ENCODE measurements around the gene FAM32A.
A peak's percentile ranks its signal among the peaks of the same experiment; 100 is the strongest.

Gene FAM32A

GRCh38 chr19:16185123-16185767 is at the start of gene FAM32A:
Gene FAM32A (plus strand): TSS chr19:16185410. CDS start chr19:16185443, 33 bp downstream.
- peak; percentile 99 for DNase-seq (ENCODE audit: low read depth in 2 of 2)

GRCh38 chr19:16135430-16136127 is 49.6 kb upstream of the FAM32A start:
- DNase-seq (ENCODE audit: low read depth in 2 of 2) = no peak

- no peak for DNase-seq (ENCODE audit: low read depth in 2 of 2)
Observed at GRCh38 chr19:16136185-16136999, 48.8 kb upstream of the FAM32A start.

- DNase-seq (ENCODE audit: low read depth in 2 of 2) = no peak
Observed at GRCh38 chr19:16139752-16140151, 45.5 kb upstream of the FAM32A start.

- DNase-seq (ENCODE audit: low read depth in 2 of 2) = no peak
Observed at GRCh38 chr19:16141043-16141442, 44.2 kb upstream of the FAM32A start.

DNA sequence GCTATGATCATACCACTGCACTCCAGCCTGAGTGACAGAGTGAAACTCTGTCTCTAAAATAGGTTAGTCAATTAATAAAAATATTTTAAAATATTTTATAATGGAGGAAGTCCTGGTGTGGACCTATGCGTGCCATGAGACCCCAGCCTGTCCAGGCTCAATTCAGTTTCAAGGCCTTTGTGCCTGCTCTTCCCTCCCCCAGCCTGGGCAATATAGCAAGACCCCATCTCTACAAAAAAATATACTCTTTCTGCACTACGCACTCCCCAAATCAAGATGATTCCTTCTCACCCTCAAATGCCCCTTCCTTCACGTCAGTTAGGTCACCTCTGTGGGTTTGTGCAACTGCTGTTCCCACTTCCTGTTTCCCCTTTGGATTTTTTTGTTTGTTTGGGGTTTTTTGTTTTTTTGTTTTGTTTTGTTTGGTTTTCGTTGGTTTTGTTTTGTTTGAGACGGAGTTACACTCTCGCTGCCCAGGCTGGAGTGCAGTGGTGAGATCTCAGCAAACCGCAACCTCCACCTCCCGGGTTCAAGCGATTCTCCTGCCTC is 43.1 kb upstream of the FAM32A start:
- no peak for DNase-seq (ENCODE audit: low read depth in 2 of 2)

DNA sequence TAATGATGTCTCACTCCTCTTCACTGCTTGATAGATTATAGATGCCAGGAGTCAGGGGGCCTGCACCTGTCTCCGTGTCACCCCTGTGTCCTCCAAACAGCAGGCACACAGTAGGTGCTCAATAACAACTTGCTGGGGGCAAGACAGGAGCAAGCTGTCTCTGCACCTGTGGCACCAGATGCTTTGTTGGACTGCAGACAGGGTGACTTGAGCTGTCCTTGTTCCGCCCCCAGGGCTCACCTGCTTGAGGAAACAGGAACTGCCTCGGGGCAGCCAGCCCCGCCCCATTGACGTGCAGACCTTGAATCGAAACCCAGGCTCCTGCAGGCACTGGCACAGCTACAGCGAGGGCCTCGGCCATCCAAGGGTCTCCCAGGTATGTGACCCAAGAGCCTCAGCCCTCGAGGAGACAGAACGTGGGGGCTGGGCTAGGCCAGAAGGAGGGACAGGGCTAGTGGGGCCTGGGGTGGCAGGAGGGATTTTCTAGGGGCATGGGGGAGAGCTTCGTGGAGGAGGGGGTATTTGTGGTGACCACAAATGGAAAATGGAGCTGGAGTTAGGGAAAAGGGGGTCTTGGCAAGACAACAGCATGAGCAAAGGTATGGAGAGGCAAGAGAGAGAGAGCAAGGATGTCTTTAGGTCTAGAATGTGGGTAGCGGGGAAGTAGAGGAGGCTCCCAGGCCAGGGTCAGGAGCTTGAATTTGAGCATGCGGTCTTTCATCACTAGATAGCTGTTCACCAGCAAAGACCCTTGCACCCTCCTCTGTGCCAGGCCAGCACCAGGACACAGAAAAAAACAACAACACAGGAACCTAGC is 41.6 kb upstream of the FAM32A start, which contains the start of gene HSH2D:
Gene HSH2D (plus strand): TSS at position 287 of the 817 bp plus-strand sequence. CDS start 5,066 bp downstream, outside the sequence.
- no peak for DNase-seq (ENCODE audit: low read depth in 2 of 2)

GRCh38 chr19:16144216-16144581 is 41.0 kb upstream of the FAM32A start:
- no peak for DNase-seq (ENCODE audit: low read depth in 2 of 2)

- DNase-seq (ENCODE audit: low read depth in 2 of 2) = no peak
Observed at GRCh38 chr19:16146112-16146511, 39.1 kb upstream of the FAM32A start.

DNA sequence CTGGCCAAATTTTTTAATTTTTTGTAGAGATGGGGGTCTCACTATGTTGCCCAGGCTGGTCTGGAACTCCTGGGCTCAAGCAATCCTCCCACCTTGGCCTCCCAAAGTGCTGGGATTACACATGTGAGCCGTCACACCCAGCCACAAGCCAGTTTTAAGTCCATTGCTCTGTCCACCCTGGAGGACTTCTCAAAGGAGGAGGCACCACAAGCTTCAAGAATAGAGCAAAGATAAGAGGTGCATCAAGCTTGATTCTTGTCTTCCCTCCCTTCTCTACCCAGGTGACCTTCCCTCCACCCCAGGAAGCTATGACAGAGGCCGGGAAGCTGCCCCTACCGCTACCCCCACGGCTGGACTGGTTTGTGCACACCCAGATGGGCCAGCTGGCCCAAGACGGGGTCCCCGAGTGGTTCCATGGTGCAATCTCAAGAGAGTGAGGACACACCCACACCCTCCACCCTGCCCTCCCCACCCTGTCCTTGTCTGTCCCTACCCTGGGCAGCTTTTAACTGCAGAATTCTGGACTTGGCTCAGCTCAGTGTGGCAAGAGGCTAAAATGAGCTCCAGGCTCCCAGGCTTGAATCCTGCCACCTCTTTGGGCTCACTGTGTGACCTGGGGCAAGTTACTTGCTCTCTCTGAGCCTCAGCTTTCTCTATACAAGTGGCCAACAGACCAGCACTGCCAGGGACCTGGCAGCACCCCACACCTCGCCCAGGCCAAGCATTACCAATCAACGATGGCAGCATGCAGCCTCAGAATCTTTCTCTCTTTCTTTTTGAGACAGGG is 36.6 kb upstream of the FAM32A start:
- DNase-seq (ENCODE audit: low read depth in 2 of 2) = no peak

DNA sequence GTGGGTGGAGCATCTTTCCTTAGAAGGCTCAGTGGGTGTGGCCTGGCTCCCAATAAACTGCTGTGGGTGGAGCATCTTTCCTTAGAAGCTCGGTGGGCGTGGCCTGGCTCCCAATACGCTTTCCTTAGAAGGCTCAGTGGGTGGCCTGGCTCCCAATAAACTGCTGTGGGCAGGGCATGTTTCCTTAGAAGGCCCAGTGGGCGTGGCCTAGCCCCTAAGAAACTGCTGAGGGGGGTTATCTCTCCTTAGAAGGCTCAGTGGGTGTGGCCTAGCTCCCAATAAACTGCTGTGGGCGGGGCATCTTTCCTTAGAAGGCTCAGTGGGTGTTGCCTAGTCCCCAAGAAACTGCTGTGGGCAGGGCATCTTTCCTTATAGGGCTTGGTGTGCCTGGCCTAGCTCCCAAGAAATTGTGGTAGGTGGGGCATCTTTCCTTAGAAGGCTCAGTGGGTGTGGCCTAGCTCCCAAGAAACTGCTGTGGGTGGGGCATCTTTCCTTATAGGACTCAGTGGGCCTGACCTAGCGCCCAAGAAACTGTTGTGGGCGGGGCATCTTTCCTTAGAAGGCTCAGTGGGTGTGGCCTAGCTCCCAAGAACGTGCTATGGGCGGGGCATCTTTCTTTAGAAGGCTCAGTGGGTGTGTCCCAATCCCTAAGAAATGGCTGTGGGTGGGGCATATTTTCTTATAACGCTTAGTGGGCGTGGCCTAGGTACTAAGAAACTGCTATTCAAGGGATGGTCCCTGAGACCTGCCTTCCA is 31.5 kb upstream of the FAM32A start:
- DNase-seq (ENCODE audit: low read depth in 2 of 2) = no peak

- no peak for DNase-seq (ENCODE audit: low read depth in 2 of 2)
Observed at GRCh38 chr19:16154557-16154956, 30.7 kb upstream of the FAM32A start.

DNA sequence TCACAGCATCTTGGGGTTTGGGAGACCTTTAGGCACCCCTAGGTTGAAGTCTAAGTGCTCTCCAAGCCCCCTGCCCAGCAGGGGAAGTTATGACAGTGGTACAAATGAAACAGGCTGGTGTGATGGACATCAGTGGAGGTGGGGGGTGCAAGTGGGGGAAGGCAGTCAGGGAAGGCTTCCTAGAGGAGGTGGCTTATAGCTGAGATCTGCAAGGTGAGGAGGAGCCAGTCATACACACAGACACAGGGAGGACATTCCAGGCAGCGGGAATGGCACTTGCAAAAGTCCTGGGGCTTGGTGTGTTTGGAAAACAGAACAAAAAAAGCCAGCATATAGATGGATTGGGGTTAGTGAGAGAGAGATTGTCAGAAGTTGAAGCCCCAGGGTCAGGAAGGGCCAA is 30.1 kb upstream of the FAM32A start:
- DNase-seq (ENCODE audit: low read depth in 2 of 2) = no peak

GRCh38 chr19:16156904-16157303 is 28.3 kb upstream of the FAM32A start:
- DNase-seq (ENCODE audit: low read depth in 2 of 2) = no peak

DNA sequence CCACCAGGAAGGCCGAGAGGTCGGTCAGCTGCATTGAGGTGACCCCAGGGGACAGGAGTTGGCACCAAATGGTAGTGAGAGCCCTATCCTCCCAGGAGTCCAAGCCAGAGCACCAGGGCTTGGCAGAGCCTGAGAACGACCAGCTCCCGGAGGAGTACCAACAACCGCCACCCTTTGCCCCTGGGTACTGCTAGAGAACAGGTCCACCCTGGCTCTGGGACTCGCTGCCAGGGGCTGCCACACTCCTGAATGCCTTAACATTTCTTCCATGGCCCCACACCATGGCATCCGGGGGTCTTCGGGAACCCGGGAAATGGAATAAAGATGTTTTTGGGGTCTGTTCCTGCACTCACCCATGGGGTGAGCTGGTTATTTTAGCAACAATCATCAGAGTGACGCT is 27.6 kb upstream of the FAM32A start:
- no peak for DNase-seq (ENCODE audit: low read depth in 2 of 2)

DNA sequence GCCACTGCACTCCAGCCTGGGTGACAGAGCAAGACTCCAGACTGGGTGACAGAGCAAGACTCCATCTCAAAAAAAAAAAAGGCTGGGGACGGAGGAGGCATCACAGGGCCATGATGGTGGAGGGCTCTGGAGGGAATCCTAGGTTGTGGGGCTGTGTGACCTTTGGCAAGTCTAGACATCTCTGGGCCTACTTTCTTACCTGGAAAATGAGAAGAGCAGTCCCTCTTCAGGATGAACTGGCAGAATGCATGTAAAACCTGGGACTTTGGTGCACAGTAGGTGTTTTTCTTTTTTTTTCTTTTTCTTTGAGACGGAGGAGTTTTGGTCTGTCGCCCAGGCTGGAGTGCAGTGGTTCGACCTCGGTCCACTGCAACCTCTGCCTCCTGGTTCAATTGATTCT is 25.6 kb upstream of the FAM32A start:
- DNase-seq (ENCODE audit: low read depth in 2 of 2) = no peak

- no peak for DNase-seq (ENCODE audit: low read depth in 2 of 2)
Observed at GRCh38 chr19:16160445-16160942, 24.7 kb upstream of the FAM32A start.

DNA sequence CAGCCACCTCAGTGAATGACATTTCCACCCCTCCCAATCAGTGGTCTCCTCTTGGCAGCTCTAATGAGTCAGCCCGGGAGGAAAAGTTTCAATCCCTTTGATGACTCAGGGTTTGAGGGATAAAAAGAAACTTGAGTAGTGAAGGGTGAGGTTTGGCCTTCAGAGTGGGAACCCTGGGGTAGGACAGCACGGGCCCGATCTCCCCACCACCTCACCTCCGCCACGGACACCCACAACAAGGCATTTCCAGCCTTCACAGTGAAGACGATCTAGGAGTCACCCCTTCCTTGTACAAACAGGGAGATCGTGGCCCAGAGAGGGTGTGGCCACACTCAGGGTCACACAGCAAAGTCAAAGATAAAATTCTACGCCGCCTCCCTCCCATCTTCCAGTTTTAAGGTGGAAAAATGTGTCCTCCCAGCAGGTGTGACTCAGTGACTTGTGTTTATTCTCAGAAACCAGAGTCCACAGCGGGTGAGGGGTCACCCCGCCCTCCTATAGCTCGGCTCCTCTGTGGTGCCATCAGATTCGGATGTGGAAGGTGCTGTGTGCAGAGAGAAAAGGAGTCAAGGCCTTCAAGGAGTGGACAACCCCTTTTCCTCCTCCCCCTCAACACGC is 24.2 kb upstream of the FAM32A start:
- peak in 1 of 2 experiments; percentile 29 for DNase-seq (ENCODE audit: low read depth in 2 of 2)

DNA sequence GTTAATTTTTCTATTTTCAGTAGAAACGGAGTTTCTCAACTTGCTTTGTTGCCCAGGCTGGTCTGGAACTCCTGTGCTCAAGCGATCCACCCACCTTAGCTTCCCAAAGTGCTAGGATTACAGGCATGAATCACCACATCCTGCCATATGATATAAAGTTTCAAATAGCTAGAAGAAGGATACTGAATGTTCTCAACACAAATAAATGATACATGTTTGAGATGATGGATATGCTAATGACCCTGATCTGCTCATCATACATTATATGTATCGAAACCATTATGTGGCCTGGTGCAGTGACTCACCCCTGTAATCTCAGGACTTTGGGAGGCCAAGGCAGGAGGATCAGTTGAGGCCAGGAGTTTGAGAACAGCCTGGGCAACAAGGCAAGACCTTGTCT is 23.4 kb upstream of the FAM32A start:
- DNase-seq (ENCODE audit: low read depth in 2 of 2) = peak in 1 of 2 experiments; percentile 33

Measured in fibroblast of skin of left quadriceps (primary cell).